ENCODE results near the gene FAM222B. TPM values are rescaled to one million over a fixed set of nuclear protein-coding genes. Genes with fewer than 3 reads are reported as not detected.
A peak's percentile ranks its signal among the peaks of the same experiment; 100 is the strongest.
"Not testable (repeated sequence)": the region's sequence is repeated elsewhere in the genome, so short reads cannot be mapped to it uniquely, and the experiment has no call there.

FAM222B gene
- total and polyA plus RNA-seq, 2 donors: 6.8 to 15.0 TPM

- 24% methylated on average over 20 of the region's 20 CpGs for WGBS
- no peak for DNase-seq (ENCODE audit: extremely low spot score)
- Histone ChIP-seq H3K4me3 (ENCODE audit: low read depth, low read length) (no peak overlapping the region), H3K4me1 (ENCODE audit: insufficient read depth) (no peaks in the 10 kb centered on the region), H3K36me3 (ENCODE audit: insufficient read depth) (peaks cover 2% of the 10 kb centered on the region), H3K27ac (ENCODE audit: low read depth) (peak overlapping the region; percentile 14)
These were observed 117.4 kb downstream of the FAM222B start for GRCh38 chr17:28725166-28725659.

- no peak for DNase-seq (ENCODE audit: extremely low spot score)
- WGBS: 74% methylated on average over 10 of the region's 10 CpGs
- H3K4me1 ChIP-seq (ENCODE audit: insufficient read depth): no peaks in the 10 kb centered on the region
- peaks cover 2% of the 10 kb centered on the region for H3K36me3 ChIP-seq (ENCODE audit: insufficient read depth)
- H3K4me3 ChIP-seq (ENCODE audit: low read depth, low read length): no peak overlapping the region
- no peak overlapping the region for H3K27ac ChIP-seq (ENCODE audit: low read depth)
These were observed 118.0 kb downstream of the FAM222B start for GRCh38 chr17:28724500-28725165.

DNA sequence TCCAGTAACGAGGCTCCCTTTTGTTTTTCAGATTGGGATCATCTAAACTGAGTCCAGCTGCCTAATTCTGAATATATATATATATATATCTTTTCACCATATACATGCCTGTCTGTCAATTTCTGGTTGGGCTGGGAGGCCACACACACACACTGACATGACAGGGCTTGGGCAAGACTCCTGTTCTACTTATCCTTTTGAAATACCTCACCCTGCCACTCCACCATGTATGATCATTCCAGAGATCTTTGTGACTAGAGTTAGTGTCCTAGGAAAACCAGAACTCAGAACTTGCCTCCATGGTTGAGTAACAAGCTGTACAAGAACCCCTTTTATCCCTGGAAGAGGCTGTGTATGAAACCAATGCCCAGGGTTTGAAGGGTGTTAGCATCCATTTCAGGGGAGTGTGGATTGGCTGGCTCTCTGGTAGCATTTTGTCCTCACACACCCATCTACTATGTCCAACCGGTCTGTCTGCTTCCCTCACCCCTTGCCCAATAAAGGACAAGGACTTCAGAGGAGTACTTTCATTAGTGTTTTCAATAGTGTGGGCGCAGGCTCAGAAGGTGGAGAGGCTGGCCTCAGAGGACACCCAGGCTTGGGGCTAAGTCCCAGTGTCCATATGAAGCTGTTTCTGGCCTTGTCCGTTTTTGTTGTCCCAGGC lies 118.6 kb downstream of the FAM222B start:
- H3K4me1 ChIP-seq (ENCODE audit: insufficient read depth); H3K36me3 ChIP-seq (ENCODE audit: insufficient read depth); DNase-seq (ENCODE audit: extremely low spot score); H3K4me3 ChIP-seq (ENCODE audit: low read depth, low read length); H3K27ac ChIP-seq (ENCODE audit: low read depth): not testable (repeated sequence)
- WGBS: 77% methylated on average over 4 of the region's 4 CpGs

DNA sequence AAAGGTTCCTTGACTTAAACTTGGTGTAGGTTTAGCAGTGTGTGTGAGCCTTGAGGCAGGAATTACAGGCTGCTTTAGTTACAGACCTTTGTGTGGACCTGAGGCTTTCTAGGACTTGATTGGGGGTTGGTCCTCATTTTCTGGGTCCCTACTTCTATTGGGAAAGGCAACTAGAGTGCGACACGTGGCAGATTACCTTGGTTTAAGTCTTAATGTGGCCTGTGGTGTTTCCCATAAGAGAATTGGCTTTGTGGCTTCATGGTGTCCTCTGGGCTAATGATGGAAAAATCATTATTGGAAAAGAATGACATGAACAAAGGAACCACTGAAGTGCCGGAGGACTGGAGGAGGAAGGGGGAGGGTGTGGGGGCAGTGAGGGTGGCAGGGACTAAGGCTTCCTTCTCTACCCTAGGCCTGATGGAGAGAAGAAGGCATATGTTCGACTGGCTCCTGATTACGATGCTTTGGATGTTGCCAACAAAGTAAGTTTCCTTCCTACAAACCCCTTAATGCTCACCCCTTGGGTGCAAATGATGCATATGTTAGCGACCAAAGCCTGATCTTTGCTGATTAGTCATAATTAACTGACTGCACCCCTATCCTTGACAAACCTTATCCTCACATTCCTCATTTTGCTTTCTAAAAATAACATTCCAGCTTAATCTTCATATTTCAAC lies 119.3 kb downstream of the FAM222B start:
- Histone ChIP-seq H3K36me3 (ENCODE audit: insufficient read depth) (peaks cover 2% of the 10 kb centered on the region), H3K27ac (ENCODE audit: low read depth) (no peak overlapping the region), H3K4me1 (ENCODE audit: insufficient read depth) (no peaks in the 10 kb centered on the region), H3K4me3 (ENCODE audit: low read depth, low read length) (no peak overlapping the region)
- WGBS: 78% methylated on average over 6 of the region's 6 CpGs
- no peak for DNase-seq (ENCODE audit: extremely low spot score)

DNA sequence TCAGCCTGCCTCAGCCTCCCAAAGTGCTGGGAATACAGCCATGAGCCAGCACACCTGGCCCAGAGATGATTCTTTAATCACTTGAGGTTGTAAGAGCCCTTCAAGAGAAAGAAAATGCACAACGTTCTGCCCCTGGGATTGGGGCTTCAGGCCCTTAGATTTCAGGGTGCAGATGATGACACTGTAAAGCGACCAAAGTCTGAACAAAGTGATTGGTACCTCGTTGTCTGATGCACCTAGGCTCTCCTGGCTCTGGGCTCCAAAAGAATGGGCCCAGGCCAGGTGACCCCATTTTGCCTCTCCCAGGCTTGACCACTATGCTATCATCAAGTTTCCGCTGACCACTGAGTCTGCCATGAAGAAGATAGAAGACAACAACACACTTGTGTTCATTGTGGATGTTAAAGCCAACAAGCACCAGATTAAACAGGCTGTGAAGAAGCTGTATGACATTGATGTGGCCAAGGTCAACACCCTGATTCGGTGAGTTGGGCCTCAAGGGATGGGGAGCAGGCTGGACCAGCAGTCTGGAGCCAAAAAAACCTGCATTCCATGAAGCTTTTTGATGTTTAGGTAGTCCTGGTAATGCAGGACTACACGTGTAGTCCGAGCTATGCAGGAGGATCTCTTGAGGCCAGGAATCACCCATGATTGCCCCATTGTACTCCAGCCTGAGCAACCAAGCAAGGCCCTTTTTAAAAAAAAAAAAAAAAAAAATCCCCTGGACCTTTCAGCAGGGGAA lies 120.0 kb downstream of the FAM222B start:
- DNase-seq (ENCODE audit: extremely low spot score): no peak
- peaks cover 2% of the 10 kb centered on the region for H3K36me3 ChIP-seq (ENCODE audit: insufficient read depth)
- H3K27ac ChIP-seq (ENCODE audit: low read depth): no peak overlapping the region
- H3K4me1 ChIP-seq (ENCODE audit: insufficient read depth): no peaks in the 10 kb centered on the region
- no peak overlapping the region for H3K4me3 ChIP-seq (ENCODE audit: low read depth, low read length)
- 72% methylated on average over 7 of the region's 7 CpGs for whole genome bisulfite sequencing

GRCh38 chr17:28720997-28721329 lies 121.6 kb downstream of the FAM222B start:
- not testable (repeated sequence) for DNase-seq (ENCODE audit: extremely low spot score); H3K27ac ChIP-seq (ENCODE audit: low read depth); H3K36me3 ChIP-seq (ENCODE audit: insufficient read depth); H3K4me1 ChIP-seq (ENCODE audit: insufficient read depth)
- H3K4me3 ChIP-seq (ENCODE audit: low read depth, low read length): peak overlapping the region; percentile 69
- 32% methylated on average over 19 of the region's 19 CpGs for WGBS

- peaks cover 2% of the 10 kb centered on the region for H3K4me1 ChIP-seq (ENCODE audit: insufficient read depth)
- peaks cover 2% of the 10 kb centered on the region for H3K36me3 ChIP-seq (ENCODE audit: insufficient read depth)
- peak overlapping the region; percentile 69 for H3K4me3 ChIP-seq (ENCODE audit: low read depth, low read length)
- WGBS: 3% methylated on average over 28 of the region's 30 CpGs
- DNase-seq (ENCODE audit: extremely low spot score): no peak
- peak overlapping the region; percentile 77 for H3K27ac ChIP-seq (ENCODE audit: low read depth)
These were observed 122.2 kb downstream of the FAM222B start for GRCh38 chr17:28720247-28720996.

DNA sequence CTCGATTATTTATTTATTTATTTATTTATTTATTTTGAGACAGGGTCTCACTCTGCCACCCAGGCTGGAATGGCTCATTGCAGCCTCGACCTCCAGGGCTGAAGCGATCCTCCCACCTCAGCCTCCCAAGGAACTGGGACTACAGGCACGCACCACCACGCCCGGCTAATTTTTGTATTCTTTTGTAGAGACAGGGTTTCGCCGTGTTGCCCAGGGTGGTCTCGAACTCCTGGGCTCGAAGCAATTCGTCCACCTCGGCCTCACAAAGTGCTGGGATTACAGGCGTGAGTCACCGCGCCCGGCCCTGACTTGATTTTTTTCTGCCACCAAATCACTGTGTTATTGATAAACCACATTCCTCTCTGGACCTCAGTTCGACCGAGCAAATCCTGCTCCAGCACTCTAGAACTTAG lies 123.6 kb downstream of the FAM222B start:
- no peak for DNase-seq (ENCODE audit: extremely low spot score)
- Histone ChIP-seq H3K27ac (ENCODE audit: low read depth) (peak overlapping the region; percentile 93), H3K4me1 (ENCODE audit: insufficient read depth) (peaks cover 2% of the 10 kb centered on the region), H3K36me3 (ENCODE audit: insufficient read depth) (peaks cover 3% of the 10 kb centered on the region), H3K4me3 (ENCODE audit: low read depth, low read length) (peak overlapping the region; percentile 8)
- WGBS: 27% methylated on average over 18 of the region's 18 CpGs

DNA sequence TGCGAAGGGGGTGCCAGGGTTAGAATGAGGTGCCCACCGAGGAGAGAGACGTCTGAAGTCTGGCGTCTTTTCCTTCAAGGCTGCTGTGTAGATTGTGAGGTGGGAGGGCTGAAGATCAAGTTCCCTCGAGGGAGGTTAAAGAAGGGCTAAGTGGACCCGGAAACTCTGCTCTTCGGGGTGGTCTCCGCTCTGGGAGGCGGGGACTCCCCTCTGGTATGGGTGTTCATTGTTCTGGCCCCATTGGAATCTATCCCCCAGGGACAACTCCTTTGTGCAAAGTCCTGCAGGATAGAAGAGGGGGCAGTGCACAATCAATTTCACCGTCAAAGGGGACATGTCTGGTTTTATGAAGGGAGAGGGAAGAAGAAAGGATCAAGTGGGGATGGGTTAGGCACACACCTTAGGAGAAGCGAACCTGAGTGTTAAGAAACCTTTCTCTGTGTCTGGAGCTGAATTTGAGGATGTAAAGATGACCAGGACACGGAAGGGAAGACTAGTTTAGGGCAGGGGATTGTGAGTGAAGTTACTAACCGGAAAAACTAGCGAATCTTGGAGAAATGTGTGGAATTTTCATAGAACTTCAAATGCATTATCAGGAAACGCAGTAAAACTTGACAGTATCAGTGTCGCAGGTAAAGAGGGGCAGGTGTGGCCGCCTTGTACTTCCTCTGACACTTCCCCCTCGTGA lies 124.1 kb downstream of the FAM222B start:
- WGBS: 24% methylated on average over 18 of the region's 18 CpGs
- Histone ChIP-seq H3K4me1 (ENCODE audit: insufficient read depth) (peaks cover 2% of the 10 kb centered on the region), H3K27ac (ENCODE audit: low read depth) (peak overlapping the region; percentile 93), H3K36me3 (ENCODE audit: insufficient read depth) (peaks cover 2% of the 10 kb centered on the region), H3K4me3 (ENCODE audit: low read depth, low read length) (peak overlapping the region; percentile 69)
- DNase-seq (ENCODE audit: extremely low spot score): no peak

- peak; percentile 79 for DNase-seq (ENCODE audit: extremely low spot score)
These were observed 124.8 kb downstream of the FAM222B start, which contains the start of gene RAB34 for GRCh38 chr17:28717578-28718332. RAB34 (minus strand) TSS chr17:28717868; CDS start chr17:28717266, 602 bp downstream.

GRCh38 chr17:28716740-28717577 lies 125.6 kb downstream of the FAM222B start:
- Histone ChIP-seq H3K27ac (ENCODE audit: low read depth) (peak overlapping the region; percentile 91), H3K4me3 (ENCODE audit: low read depth, low read length) (peak overlapping the region; percentile 69), H3K4me1 (ENCODE audit: insufficient read depth) (peaks cover 2% of the 10 kb centered on the region), H3K36me3 (ENCODE audit: insufficient read depth) (peaks cover 2% of the 10 kb centered on the region)
- DNase-seq (ENCODE audit: extremely low spot score): no peak
- 9% methylated on average over 63 of the region's 63 CpGs for WGBS

More at GRCh38 chr17:28717578-28718332, 124.8 kb downstream of the FAM222B start, which contains the start of gene RAB34:
- Histone ChIP-seq H3K4me1 (ENCODE audit: insufficient read depth) (peaks cover 2% of the 10 kb centered on the region), H3K4me3 (ENCODE audit: low read depth, low read length) (peak within 1 kb of the TSS; percentile 69), H3K36me3 (ENCODE audit: insufficient read depth) (peaks cover 2% of the 10 kb centered on the region), H3K27ac (ENCODE audit: low read depth) (peak within 1 kb of the TSS; percentile 93)
- WGBS: 2% methylated on average over 60 of the region's 60 CpGs

Data from urinary bladder (tissue), 4 donors.